NCI-H524 treated with DMSO at 0.1 percent for 48 hours (cell line): Measurements from ENCODE around the gene CPNE4.
"Not testable (repeated sequence)": the region's sequence is repeated elsewhere in the genome, so short reads cannot be mapped to it uniquely, and the experiment has no call there.

Source experiments
- DNase-seq: peaks from one replicate; lab custom pipeline; 2025; lab: John Stamatoyannopoulos, UW

The CPNE4 gene

DNA sequence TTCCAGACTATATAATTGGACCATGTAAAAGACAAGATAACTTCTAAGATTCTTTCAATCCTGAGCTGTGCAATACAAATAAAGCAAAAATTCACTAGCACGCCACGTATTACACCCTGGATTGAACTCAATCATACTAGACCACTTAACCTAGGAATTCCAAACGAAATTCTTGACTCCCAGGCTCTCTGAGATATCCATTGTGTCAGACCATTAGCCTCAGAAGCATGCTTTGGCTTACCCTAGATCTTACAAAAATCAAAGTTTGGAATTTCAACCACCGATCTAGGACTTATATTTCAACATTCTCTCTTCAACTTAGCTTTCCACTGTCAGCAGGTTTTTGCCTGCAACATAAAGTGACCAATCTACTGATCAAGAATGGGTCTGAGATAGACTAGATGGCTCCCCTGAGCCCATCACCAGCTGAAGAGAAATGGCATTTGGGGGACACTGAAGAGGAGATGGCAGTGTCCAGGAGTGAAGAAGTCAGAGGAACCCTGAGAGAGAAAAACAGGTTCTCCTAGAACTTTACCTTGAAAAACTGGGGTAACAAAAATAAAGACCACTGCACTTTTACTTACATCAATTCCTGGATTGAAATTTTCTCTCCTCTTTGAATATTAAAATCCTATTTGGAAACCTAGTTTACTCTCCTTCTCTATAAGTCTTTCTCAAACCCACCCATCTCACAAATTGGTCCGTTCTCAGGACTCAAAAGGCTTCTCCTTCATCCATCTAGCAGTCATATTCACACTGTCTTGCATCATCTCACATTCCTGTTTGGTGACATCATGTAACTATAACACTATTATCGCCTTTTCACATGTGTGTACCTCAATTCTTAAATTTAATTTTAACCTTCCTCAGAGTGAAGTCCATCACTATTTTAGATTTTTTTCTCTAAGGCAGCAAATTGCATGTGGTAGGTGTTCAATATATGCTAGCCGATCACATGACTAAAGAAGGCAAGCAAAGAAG is 18.5 kb downstream of the CPNE4 start:
- no peak for DNase-seq

DNA sequence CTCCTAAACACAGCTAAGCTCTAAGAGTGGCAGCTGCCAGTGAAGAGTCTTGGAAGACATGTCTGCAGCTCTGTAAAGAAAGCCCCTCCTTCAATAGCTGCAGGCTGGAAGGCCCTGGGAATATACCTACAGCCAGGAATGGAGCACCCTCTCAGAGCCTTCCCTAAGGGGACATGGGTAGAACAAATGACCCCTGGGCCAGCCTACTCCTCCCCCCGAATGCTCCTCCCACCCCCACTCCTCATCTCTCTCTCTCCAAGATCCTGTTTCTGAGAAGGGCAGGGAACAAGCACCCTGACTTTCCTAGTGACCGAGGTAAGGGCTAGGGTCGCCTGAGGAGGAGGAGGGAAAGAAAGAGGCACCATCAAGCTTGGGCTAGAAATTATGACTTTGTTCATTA is 20.7 kb downstream of the CPNE4 start:
- DNase-seq: no peak

DNA sequence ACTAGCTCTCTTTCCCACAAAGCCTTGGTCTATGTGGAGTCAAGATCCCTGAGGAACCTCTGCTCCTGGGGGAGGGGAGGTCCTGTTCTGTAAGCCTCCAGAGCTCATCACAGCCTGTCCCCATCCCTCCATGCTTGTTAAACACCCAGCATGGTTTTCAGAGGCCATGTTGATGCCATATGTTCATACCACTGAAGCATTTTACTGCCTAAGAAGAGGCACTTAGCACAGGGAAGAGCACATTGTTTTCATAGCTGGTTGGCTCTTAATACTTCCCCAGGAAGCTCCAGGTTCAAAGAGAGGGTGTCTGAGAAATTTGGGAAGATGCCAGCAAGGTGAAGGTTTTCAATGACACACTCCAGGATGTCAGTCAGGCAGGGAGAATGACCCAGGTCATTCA is 25.6 kb downstream of the CPNE4 start:
- DNase-seq: peak; percentile 97

DNA sequence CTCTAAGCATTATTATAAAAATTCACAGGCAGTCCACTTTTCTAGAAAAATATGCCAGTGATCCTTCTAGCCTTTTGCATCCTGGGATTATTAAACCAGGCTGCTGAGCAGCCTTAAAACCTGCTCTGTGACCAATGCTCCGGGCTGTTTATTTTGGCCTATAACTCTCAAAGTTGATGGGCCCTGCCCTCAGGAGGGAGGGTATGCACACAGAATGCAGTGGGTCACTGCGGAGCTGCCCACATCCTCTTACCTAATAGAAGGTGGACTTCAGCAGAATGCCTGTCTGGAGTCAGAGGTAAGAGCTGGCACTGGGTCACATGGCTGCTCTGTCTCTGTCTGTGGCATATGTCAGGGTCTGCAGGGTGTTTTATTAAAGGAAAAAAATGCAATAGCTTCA is 26.0 kb downstream of the CPNE4 start:
- no peak for DNase-seq

DNA sequence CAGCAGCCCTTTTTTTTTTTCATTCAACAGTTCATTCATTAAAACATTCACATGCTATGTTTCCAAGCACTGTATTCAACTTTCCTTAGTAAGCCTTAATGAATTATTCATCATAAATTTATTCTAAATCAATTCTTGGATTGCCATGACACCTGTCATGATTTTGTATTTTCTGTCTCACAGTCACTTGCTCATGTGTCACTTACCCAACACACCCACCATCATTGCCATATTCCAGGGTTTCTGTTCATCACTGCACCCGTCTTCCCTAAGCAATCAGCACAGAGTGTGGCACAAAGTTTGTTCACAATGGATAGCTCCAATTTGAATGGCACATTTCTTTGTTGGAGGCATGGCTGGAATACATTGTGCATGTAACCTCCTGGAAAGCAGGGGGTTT is 27.2 kb downstream of the CPNE4 start:
- no peak for DNase-seq

DNA sequence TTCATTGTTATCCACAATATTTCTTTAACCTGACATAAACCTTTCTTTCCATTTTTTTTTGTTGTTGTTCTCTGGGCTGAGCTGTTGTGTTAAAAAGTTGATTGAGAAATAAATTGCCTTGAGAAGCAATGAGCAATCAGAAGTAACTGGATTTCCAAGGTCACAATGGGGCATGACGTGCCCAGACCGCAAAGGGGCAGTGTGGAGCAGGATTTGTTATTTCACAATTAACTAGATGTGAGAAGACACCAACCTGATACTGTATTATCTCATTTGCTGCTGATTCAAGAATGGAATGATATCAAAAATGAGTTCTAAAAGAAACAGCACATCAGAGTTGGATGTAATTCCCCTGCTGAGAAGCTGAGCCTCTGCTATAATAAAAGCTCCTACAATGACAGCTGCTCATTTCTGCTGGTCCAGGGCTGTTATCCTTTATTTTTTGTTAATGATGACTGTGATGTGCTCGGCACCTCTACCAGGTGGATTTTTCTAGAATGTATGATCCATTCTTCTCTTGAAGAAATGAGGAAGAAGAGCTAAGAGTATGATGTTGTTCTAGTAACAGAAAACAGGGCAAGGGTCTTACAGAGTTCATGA is 28.1 kb downstream of the CPNE4 start:
- no peak for DNase-seq

DNA sequence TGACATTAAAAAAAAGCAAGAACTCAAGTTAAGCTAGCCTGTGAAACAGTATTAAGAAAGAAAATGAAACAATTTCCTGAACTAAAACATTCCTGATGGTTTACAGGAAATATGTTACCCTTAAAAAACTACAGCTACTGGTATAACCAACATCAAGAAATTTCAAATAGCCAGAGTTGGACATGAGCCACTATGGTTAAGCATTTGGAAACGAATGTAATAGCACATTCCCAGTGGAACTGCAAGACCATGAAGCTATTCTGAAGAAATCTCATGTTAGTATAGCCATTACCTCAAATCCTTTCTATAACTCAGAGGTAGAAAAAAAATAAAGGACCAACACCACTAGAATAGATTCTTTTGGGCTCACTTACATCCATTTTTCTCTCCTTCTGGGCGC is 30.2 kb downstream of the CPNE4 start:
- no peak for DNase-seq

DNA sequence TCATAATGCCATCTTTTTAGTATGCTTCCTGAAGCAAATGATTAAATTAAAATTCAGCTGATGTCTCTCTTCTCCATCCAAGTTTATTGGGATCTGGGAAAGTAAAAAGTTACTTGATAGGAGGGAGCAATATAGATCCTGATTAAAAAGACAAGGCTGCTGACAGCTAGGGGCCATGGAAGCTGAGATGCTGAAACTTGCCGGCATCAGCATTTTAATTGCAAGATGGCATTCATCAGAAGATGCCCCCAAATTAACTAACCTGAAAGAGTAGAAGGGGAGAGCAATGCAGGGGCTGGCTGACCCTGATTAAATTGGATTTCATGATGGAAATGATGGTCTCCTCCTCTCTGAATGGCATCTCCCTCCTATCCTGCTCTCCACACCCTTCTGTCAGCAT is 31.1 kb downstream of the CPNE4 start:
- DNase-seq: no peak

DNA sequence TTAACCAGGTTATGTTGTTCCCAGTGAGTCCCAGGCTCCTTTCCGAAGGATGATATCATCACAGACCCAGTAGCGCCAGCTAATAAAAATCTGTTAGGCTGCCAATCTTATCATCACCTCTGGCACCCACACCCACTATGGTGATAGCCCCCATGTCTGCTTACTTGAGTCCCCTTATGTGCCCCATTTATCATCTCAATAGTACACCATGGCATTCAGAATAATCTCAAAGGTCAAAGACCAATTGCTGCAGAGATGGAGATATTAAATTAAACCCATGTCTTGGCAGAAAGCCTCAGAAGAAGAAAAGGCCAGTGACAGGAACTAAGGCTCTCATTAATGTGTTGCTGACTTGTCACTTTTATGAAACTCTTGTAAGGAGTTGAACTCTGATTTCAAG is 32.8 kb downstream of the CPNE4 start:
- DNase-seq: no peak

DNA sequence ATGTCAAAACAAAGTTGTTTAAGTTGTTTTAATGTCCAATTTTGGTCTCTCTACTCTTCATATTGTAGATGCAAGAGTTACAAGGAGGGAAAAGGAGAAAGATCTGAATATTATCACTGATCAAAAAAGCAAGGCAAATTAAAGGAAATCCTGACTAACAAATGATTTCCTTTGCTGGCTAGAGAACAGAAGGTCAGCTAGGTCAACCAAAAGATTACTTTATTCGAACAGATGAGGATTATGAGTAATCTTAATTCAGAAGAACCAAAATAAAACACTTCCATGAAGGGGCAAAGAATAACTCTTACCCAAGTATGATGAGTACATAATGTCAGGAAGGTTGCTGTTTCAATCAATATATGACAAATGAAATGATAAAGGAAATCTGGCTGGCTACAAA is 33.8 kb downstream of the CPNE4 start:
- no peak for DNase-seq

DNA sequence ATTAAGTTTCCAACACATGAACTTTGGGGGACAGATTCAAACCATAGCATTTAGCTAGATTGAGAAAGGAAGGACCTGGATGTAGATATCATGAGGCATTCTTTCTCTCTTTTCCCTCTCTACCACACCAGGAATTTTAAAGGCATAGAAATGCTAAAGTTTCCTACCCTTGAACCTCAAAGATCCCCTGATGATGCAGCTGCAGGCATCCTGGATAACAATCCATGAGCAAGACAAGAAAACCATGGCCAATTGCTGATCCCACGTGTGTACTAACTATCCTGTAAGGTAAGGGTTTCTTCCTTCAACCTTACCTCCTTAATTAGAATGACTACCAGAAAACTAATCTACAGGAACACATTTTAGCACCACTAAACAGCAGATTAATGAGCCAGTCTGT is 36.8 kb downstream of the CPNE4 start:
- no peak for DNase-seq

DNA sequence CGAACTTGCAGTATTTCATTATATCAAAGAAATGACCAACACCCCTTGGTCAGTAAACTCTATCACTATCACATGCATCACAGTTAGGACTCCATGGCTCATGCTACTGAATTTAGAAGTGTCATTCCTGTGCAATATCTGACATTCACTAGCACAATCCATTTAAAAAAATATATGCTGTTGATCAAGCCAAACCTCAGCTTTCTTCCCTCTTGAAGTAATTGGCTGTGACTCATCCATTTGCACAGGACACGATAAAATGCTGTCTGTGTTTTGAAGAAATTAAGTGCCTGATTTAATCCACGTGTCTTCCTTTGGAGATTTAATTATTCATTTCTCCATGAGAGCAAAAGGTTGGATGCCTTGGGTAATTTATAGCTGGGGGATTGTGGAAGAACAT is 38.9 kb downstream of the CPNE4 start:
- DNase-seq: no peak

DNA sequence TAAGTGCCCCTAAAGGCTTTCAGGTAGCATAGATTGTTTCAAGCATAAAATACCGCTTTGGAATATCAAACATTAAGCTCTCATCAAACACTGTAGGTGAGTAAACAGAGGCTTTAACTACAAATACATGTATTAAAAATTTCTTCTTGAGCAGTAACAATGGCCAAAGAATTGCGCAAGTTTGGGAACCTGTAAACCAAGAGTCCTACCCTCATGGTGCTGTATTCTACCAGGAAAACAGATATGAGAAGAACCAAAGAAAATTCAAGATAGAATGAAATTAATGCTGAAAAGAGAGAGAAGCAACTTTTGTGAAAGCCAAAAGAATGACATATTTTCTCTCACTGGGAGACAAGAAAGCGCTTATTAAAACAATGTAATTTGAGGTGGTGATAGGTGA is 45.5 kb downstream of the CPNE4 start:
- no peak for DNase-seq

DNA sequence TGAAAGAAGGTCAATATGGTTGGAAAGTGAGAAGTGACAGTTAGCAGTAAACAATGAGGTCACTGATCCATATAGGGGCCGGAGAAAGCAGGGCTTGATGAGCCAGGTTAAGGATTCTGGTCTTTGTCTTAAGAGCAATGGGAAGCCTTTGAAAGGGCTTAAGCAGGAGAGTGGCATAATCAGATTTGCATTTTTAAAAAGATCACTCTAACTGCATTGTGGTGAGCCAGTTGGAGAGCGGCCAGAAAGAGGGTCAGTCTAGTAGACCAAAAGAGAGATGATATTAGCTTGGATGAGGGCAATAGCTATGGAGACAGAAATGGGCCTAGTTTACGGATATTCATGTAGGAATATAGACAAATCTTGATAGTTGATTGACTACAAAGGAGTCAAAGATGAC is 46.6 kb downstream of the CPNE4 start:
- DNase-seq: peak; percentile 63

DNA sequence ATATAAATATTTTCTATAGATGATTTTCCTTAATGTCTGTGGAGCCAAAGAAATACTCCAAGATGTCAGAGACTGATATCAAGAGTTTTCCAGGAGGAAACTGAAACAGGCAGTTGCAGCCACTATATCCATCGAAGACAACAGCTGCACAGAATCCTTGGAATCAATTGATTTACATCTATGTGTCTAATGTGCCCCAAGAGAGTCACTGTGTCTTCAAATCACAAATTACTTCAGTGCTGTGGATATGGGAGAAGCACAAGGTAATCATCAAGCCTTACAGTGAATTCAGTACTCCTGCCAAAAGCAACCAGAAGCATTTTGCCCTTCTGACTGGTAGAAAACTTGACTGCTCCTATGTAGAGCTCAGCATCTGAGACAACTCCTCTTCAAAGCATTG is 51.1 kb downstream of the CPNE4 start:
- no peak for DNase-seq

DNA sequence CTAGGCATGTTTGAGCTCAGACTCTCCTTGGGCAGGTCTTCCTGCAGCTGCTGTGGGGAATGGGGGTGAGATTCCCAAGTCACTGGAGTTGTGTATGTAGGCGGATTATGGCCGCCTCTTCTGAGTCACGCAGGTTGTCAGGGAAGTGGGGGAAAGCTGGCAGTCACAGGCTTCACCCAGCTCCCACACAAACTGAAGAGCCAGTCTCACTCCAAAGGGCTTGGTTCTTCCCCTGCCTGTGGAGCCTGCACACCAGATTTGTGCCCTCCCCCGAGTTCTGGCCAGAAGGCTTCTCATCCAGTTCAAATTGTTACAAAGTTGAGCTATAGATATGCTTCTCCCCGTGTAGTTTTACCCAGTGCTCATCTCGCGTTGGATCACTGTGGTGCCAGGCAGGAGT is 53.5 kb downstream of the CPNE4 start:
- DNase-seq: no peak

DNA sequence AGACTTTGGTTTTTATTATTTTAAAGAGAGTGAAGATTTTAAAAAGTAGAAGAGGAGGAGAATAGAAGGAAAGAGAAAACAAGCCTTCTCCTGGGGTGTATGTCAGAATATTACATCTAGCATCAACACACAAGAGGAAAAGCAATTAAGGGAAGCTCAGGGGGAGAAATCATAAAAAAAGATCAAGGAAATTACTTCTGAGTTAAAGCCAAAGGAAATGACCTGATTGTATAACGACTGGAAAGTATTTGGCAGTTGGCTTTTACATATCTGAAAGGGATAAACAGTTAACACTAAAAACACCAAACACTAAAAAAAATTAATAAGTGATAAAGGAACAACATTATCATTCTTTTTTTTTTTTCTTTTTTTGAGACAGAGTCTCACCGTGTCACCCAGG is 58.4 kb downstream of the CPNE4 start:
- DNase-seq: no peak

DNA sequence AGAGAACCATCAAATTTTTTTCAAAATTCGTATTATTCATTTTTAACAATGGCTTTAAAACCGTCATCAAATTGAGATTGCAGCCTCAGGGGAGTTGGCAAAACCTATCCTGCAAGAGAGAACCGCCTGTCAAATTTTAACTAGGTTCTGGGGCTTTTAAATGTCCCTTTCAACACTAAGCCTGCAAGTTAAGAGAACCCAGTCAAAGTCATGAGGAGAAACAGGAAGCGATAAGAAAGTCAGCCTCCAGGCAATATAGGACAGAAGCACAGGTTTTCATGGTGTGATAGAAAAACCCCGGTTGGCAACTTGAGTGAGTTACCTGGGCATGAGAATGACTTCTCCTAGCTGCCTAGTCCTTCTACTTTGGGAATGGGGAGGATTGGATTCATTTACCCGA is 59.8 kb downstream of the CPNE4 start:
- no peak for DNase-seq

DNA sequence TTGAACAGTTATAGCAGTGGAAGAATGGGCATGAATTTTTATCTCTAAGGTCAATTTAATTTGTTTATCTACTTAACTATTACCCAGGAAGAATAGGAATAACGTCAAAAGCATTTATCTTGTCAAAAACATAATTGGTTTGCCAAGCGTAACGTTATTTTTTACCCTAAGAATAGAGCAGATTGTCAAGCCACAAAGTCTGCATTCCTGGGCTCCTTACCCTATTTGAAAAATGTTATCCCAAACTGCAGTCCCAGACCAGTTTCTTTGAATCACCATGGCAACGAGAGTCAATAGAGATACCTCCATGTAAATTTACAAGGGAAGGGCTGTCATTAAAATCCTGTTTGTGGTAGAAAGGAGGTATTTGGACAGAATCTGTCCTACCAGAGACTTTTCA is 61.1 kb downstream of the CPNE4 start:
- DNase-seq: no peak

DNA sequence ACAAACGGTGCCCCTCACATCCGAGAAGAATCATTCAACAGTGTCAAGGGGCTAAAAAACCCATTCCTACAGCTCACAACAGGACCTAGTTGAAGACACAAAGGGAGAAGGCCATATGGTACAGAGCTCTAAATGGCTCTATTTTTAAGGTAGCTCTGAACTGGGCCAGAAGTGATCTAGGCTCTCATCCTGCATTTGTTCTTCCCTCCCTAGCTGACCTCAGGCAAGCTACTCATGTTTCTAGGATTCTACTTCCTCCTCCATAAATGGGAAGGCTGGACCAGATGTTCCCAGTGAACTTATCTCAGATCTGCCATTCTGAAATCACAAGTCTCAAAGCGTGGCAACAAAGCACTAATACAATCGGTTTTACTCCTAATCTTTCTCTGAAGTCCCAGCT is 62.3 kb downstream of the CPNE4 start:
- no peak for DNase-seq

DNA sequence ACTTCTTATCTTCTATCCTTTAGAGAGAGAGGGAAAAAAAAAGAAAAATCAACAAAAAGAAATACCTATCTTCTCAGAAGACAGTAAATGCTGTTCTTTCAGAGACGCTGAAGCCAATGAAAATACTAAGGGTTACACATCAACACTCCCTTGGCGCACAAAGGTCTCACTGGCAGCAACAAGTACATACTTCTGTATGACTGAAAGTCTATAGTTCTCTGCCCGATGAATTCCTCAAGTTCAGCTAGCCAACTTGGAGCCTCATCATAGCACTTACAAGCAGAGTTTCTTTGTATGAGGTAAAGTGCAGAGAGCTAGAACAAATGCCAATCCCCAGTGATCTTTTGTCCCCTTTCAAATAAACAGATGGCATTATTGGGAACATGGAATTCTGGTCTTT is 62.7 kb downstream of the CPNE4 start:
- no peak for DNase-seq

DNA sequence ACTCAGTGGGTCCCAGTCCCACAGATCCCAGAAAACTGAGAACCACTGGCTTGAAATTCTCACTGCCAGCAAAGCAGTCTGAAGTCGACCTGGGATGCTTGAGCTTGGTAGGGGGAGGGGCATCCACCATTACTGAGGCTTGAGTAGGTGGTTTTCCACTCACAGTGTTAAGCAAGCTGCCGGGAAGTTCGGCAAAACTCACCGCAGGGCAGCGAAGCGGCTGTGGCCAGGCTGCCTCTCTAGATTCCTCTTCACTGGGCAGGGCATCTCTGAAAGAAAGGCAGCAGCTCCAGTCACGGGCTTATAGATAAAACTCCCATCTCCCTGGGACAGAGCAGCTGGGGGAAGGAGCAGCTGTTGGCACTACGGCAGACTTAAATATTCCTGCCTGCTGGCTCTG is 71.4 kb downstream of the CPNE4 start:
- DNase-seq: not testable (repeated sequence)

DNA sequence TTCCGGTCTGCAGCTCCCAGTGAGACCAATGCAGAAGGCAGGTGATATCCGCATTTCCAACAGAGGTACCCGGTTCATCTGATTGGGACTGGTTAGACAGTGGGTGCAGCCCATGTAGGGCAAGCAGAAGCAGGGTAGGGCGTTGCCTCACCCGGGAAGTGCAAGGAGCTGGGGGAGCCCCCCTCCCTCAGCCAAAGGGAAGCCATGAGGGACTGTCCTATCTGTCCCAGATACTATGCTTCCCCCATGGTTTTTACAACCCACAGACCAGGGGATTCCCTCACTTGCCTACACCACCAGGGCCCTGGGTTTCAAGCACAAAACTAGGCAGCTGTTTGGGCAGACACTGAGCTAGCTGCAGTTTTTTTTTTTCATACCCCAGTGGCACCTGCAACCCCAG is 71.8 kb downstream of the CPNE4 start:
- no peak for DNase-seq

DNA sequence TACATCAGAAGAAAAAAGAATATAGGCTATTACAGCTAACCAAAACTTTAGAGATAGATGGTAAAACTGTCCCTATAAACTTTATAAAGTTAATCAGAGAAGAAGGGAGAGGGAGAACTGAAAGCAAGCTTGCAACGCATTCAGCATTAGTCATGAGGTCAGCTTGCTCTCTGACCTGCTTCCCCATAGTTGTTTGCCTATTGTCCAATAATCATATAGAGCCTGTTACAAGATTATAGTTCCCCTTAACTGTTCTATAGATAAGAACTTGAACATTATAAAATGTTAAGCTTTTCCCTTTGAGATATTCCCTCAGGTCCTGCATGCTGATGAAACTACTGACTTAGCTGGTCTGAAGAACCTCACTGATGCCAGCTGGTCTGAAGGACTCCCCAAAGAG is 74.5 kb downstream of the CPNE4 start:
- no peak for DNase-seq
